Activated CD8-positive, alpha-beta memory T cell treated with anti-CD3 and anti-CD28 coated beads, Interleukin-2, amount 50 U/mL, for 1 hour (primary cell): ENCODE results near the gene UBAC2.
"Not testable (repeated sequence)": the region's sequence is repeated elsewhere in the genome, so short reads cannot be mapped to it uniquely, and the experiment has no call there.

ENCODE experiments used
- DNase-seq: peaks from one replicate; pipeline ENCODE4 v3.0.0-alpha.2; 2020; ENCODE audit errors: extremely low read depth

UBAC2 gene

DNA sequence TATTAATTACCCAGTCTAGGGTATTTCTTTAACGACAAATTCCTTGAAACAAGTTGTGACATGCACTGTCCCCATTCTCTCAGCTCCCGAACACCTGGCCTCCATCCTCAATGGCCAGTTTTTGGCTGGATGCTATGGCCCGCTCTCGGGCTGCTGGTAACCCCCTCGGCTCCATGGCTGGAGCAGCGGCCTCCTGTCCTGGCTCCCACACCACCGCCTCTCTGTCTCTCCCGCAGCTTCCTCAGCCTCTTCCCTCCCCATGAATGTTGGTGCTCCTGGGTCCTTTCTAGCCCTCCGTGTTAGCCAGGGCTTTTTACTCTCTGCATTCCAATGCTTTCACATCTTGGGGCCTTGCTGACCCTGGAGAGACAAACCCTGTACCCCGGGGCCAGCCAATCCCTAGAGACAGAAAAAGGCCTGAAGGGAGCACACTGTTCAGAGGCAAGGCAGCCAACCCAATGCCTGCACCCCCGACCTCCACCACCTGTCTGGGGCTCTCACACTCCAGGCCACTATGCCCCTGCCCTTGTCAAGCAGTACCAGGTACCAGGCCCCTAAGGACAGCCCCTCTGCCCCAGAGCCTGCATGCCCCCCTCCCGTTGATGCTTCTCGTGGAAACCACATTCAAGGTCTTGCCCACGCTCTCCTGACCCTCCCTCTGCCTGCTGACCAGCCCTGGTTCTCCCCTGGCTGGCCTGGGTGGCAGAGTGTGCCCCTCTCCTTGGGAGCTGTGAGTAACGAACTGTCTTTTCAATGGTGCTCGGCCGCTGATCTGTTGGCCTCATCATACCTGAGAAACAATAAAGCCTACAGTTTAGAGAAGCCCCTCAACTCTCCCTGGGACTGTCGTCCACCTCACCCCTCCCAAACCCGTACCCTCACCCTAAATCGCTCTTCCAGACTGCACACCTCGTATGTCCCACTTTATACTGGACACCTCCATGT, 193.4 kb downstream of the UBAC2 start:
- DNase-seq = no peak

DNA sequence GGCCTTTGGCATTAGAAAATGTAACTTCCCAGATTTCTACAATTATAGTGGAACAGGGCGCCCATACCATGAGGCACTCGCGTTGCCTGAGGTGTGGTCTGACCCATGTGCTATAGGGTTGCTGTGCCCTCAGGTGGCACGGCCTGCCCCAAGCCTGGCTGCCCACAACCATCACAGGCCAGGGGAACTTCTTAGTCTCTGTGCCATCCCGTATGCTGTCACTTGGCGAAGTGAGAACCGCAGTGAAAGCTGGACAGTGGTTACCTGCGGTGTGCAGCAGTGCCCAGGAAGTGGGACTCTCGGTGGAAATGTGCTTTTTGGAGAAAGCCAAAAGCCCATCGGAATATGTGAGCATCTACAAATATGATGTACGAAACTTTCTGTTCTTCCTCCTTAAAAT, 194.8 kb downstream of the UBAC2 start:
- DNase-seq = no peak

DNA sequence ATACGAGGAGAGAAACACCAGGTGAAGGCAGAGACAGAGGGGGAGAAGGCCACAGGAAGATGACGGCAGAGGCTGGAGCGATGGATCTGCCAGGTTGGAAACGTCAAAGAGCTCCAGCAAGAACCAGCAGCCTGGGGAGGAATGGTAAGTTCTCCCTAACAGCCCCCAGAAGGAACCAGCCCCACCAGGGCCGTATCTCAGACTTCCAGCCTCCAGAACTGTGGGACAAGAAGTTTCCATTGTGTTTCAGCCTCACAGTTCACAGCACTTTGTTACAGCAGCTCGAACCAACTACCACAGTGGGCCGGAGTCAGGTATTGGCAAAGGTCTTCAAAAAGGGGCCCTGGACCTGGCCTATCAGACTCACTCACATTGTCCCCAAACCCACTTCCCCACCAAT, 195.8 kb downstream of the UBAC2 start:
- no peak for DNase-seq

DNA sequence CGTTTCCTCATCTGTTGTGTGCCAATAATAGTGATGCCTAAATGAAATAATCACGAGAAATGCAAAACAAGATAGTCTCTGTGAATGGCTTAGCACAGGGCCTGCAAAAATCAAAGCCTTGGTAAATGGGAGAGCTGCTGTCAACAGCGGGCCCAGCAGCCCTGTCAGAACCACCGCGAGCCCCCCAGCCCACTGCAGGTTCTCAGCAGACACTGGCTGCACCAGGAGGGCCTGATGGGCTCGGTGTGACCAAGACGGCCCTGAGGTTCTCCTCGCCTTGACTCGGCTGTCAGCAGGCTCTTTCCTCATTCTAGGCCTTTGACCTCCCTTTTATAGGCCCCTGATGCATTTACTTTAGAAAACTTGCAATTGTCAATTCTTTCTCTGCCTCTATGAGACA, 197.4 kb downstream of the UBAC2 start:
- DNase-seq = no peak

DNA sequence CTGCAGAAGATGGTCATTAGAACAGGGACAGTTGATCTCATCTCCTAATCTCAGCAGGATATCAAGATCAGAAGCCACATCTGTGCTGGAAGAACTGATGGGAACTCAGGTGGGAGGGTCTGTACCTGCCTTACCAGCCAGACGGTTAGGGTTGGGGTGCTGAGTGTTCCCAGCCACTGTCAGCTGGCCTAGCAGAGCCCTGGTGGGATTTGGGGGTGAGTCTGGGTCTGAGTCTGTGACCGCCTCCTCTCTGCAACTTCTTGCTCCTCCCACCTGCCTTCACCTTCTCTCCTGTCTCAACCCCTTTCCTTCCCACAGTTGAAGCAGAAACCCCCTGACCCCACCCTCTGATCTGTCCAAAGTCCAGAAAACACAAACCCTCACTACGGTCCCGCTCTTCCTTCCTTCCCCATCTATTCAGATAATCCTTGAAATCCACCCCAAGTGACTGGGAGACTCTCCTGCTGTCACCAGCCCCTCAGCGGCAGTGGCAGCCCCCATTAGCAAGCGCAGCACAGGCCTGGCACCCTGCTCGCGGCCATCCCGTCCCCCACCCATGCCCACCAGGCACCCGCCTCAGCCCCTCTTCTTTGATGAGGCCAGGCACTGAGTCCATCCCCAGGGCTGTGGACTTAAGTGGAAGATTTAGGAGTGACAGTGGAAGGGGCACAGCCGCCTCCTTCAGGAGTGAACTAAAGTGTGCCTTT, 198.4 kb downstream of the UBAC2 start:
- DNase-seq = no peak

DNA sequence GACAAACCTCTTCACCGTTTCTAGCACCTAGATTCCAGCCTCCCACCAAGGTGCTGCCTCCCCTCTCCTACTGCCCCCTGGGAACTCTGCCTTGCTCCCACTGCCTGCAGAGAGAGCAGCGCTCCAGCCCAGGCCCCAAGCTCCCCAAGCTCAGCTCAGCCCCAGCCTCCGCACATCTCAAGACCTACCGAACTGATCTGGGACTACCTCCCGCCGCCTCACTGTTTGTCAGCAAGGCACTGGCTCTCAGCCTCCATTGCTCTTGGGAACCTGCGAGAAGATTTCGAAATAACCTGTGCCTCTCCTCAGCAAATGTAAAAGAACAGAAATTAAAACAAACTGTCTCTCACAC, 198.9 kb downstream of the UBAC2 start:
- DNase-seq = no peak

DNA sequence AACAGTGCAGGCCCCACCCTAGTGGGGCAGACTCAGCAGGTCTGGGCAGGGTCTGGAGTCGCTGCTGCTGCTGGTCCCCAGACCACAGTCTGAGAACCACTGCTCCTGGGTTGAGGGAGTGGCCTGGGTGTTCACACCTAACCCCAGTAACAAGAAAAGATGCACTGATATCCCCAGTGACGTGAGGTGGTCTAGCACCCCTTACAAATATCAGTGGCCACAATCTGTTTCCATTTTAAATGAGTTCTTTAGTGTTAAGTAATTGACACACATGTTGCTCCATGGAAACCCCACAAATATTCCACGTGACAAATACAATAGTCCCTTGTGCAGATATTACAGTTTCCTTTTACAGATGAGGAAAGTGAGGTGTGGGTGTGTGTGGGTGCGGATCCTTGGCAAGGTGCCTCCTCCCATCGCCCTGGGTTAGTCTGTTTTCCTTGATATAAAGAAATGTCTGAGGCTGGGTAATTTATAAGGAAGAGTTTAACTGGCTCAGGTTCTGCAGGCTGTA, 202.9 kb downstream of the UBAC2 start:
- no peak for DNase-seq

DNA sequence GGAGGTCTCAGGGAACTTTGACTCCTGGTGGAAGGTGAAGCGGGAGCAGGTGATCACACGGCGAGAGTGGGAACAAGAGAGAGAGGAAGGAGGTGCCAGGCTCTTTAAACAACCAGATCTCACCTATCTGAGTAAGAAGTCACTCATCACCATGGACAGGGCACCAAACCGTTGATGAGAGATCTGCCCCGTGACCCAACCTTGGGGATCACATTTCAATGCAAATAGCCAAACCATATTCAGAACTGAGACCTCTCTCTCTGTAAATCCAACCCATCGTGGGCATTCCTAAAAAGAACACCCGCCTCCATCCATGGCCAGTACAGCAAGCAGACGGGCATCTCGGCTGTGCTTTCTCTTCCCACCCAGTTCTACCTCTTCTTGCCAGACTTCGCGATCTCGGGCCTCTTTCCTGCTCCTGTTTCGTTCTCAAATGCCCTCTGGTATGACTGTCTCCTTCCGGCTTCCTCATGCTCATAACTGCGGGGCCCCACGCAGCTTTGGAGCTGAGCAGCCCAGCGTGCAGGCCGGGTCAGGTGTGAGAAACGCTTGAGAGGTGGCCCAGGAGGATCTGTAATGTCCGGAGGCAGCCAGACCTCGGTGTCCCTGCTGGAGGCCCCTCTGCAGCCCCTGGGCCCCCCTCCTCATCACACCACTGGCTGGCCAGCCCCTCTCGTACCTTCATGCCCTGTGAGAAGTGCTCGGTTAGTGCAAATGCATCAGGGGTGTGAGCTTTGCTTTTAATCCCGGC, 203.5 kb downstream of the UBAC2 start:
- no peak for DNase-seq

DNA sequence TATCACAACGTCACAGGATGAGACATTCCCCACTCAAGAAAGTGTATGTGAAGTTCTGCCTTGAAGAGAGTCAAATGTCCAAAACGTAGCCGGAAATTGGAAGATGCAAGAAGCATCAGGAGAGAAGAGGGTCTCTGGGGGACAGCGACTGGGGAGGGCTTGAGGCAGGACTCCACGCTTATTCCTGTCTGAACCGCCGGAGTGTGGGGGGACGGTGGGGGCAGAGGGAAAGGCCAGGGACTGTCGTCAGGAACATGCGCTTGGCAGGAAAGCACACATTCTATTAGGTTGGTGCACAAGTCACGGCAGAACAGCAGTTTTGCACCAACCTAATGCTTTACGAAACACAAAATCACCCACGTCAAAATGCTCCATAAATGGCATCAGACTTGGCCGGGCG, 205.3 kb downstream of the UBAC2 start:
- DNase-seq = no peak

DNA sequence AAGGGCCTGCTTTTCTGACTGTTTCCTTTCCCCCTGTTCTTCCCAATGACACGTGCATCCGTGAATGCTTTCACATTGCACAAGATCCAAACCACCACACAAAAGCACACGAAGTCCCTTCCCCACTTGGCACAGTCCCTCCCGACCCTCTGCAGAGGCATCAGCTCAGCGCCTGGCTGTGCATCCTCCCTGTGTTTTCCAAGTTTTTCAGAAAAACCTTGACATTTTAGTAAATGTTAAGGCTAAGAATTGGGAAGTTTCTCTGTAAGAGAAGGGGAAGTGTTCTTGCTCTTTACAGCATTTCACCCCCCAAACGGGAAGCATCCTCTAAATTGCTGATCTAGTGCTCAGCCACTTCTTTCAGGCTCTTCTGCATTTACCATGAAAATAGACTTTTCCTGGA, 206.1 kb downstream of the UBAC2 start:
- no peak for DNase-seq

DNA sequence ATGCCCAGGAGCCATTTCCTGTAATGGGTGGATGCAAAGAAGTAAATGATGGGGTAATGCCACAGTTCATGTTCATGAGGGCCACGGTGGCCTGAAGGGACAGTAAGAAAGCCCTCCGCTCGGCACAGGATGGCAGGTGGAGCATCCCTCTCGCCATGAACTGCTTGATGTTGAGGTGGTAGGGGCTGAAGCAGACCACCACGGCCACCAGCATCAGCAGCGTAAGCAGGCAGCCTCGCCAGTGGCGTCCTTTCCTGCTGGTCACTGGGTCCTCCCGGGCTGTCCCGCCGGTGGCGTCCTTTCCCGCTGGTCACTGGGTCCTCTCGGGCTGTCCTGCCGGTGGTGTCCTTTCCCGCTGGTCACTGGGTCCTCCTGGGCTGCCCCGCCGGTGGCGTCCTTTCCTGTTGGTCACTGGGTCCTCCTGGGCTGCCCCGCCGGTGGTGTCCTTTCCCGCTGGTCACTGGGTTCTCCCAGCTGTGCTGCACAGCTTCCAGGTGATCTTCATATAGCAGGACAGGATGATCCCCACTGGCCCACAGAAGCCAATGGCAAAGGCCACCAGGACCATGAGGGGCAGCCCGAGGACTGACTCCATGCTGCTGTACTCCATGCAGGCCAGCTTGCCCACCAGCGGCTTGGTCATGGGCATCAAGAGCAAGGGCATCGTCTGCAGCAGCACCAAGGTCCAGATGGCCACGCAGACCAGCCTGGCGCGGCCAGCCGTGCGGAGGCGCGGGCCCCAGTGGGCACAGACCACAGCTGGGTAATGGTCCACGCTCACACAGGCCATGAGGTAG, 207.4 kb downstream of the UBAC2 start:
- no peak for DNase-seq

DNA sequence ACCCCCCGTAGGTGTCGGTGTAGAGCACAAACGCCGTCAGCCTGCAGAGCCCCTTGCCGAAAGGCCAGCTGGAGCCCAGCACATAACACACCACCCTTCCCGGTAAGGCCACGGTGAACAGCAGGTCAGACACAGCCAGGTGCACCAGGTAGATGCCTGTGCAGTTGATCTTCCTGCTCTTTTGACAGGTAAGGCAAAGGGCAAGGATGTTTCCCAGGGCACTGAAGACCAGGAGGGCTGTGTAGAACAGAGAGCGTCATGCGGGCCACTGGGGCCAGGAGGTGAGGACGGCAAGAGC, 208.0 kb downstream of the UBAC2 start:
- DNase-seq = no peak

DNA sequence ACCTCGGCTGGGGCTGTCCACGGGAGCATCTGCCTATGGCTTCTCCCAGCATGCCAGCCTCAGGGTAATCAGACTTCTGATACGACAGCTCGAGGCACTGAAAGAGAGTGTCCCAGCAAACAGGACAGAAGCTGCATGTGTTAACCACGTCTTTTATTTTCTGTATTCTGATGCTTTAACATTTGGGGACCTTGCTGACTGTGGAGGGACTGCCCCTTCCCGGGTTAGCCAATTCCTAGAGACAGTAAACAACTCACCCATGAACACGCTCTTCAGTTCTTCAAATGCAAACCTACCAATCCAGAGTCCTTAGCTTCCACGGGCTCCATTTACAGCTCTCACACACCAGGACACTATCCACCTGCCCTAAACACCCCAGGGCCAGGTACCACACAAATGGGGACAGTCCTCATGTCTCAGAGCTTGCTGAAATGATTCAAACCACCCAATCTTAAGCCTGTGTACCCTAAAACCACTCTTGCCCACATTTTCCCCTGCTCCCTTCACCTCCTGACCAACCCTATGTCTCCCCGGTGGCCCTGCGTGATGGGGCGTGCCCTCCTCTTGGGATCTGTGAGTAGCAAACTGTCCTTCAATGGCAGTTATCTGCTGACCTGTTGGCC, 208.9 kb downstream of the UBAC2 start:
- not testable (repeated sequence) for DNase-seq

DNA sequence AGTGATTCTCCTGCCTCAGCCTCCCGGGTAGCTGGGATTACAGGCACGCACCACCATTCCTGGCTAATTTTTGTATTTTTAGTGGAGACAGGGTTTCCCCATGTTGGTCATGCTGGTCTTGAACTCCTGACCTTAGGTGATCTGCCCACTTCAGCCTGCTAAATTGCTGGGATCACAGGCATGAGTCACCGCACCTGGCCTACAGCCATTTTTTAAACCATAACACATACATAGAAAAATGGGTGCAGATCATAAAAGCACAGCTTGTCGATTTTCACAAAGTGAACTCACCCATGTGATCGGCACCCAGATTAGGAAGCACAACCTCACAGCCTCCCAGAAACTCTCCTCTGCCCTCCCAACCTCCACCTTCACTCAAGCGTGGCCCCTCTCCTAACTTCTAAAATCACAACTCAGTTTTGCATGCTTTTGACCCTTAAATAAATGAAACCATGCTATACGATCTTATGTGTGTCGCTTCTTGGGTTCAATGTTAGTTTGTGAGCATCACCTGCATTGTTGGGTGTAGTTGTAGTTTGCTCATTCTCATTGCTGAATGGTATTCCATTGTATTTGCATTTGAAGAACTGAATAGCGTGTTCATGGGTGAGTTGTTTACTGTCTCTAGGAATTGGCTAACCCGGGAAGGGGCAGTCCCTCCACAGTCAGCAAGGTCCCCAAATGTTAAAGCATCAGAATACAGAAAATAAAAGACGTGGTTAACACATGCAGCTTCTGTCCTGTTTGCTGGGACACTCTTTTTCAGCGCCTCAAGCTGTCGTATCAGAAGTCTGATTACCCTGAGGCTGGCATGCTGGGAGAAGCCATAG, 210.2 kb downstream of the UBAC2 start:
- DNase-seq = not testable (repeated sequence)

DNA sequence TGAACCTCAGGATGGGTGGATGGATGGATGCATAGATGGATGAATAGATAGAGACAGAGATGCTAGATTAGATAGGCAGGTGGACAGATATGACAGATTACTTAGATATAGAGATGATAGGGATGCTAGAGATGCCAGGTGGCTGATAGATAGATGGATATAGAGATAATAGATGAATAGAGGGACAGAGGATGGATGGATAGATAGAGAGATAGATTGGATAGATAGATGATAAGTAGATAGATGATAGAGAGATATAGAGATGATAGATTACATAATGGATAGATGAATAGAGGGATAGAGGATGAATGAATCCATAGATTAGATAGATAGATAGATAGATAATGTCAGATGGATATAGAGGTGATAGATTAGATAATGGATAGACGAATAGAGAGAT, 212.2 kb downstream of the UBAC2 start:
- DNase-seq = no peak

DNA sequence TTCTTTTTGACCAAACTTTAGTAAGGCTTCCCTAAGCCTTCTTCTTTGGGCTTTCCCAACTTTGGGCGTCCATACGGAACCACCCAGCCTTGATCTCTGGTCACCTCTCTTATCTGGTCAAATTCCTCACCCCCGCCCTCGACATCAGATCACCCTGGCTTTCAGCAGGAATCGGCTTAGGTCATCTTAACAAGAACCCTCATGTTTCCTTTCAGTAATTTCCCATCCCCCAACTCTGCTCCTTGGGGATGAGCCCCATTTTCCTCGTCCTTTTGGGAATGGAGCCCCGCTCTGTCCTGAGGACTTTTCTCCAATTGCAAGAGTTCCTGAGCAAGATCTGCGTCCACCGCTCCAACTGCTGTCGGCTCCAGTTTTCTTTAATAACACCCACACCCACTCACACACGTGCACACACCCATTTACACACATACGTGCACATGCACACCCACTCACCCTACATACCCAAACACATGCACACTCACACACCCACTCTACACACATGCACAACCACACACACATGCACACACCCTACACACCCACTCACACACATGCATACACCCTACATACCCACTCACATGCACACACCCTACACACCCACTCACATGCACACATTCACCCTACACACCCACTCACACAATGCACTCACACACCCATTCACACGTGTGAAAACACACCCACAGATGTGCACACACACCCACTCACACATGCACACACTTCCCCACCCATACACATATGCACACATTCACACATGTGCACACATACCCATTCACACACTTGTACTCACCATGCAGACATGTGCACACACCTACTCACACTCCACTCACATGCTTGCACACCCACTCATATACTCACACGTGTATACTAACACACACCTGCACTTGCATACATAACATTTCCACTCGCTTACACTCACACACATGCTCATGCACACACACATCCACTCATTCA, 213.7 kb downstream of the UBAC2 start:
- DNase-seq = no peak

DNA sequence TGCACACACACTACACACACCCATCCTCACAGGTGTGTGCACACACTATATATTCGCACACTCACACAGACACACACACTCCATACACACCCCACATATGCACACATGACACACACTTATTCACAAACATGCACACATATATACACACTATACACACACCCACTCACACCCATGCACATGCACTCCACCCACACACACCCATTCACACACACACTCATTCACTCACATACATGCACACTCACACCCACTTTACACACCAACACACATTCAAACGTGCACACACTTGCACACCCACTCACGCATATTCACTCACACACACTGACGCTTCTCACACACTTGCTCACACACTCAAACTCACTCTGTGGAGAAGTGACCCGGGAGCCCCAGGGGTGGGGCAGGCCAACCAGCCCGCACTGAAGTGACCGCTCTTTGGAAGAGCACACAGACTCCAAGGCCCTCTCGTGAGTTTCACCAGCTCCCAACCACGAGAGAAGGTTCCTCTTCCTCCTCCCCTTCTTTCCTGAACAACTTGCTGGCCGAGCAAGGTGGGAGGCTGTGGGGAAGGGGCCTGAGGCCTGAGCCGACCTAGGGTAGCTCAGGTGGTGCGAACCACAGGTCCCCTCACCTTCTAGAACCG, 214.5 kb downstream of the UBAC2 start:
- DNase-seq = no peak

DNA sequence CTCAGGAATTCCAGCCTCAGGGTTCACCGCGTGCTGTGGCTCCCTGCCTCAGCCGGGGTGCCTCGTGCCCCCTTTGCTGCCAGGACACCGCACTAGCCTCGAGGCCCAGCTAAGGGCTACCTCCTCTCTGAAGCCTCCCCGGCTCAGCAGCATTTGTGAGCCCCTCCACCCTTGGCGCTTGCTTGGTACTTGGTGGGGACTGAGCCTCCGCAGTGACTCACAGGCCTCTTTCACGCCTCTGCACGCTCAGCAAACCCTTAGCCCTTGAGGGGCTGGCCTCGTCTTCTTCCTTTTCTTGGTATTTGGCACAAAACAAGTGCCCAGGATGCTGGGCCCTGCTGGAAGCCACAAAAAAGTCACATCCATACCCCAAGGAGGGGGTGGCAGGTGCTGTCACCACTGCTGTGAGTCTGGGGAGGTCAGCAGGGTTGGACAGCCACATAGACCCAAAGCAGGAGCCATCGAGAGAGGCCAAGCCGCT, 215.2 kb downstream of the UBAC2 start:
- DNase-seq = no peak
